A549 (cell line): Measurements from ENCODE around the gene ZNF335. TPM values are rescaled to one million over a fixed set of nuclear protein-coding genes. Genes with fewer than 3 reads are reported as not detected.
A peak's percentile ranks its signal among the peaks of the same experiment; 100 is the strongest.
"Not testable (repeated sequence)": the region's sequence is repeated elsewhere in the genome, so short reads cannot be mapped to it uniquely, and the experiment has no call there.

Experiments used
- ATAC-seq, 2 experiments: fragments of 200-7000 bp in 1 of 2; fragments of >200 bp in 1 of 2; cut with Nextera tagmentation in 1 of 2; cut with Tn5 transposase in 1 of 2; 3 replicates each; pipeline versions ENCODE4 v1.8.0 to v1.9.1; 2018 to 2020; ENCODE audit warnings: mild to moderate bottlenecking in 1 of 2, moderate library complexity in 1 of 2
- CTCF ChIA-PET: fragments of 300-600 bp; sonication (Branson Sonifier 250); formaldehyde crosslinking; extraction: SDS; loops from one replicate; lab custom pipeline; 2021; ENCODE audit warnings: antibody characterized with exemption, inconsistent platforms; lab: Yijun Ruan, JAX
- POLR2A ChIA-PET: fragments of 350-600 bp; formaldehyde crosslinking; extraction: SDS; loops from one replicate; lab custom pipeline; 2021; ENCODE audit warnings: antibody characterized with exemption, inconsistent platforms; lab: Yijun Ruan, JAX
- DNase-seq, 2 experiments: peaks; one replicate each; pipeline versions ENCODE4 v3.0.0 to v3.0.0-alpha.2; 2011 to 2016; ENCODE audit warnings: low read depth in 1 of 2, low spot score in 1 of 2
- FAIRE-seq: peaks from 2 replicates; lab custom pipeline; 2011; peaks lifted over from hg19 to GRCh38; lab: Jason Lieb, UNC
- H3K27ac ChIP-seq, 2 experiments: fragments of >200 bp; sonication (Bioruptor Twin); formaldehyde crosslinking; 3 replicates each; pipeline ENCODE4 v1.5.1; 2016 to 2017
- H3K4me1 ChIP-seq: fragments of >200 bp; sonication (Bioruptor Twin); formaldehyde crosslinking; 3 replicates; pipeline ENCODE4 v1.6.1; 2016
- H3K4me2 ChIP-seq: fragments of >200 bp; sonication (Bioruptor Twin); formaldehyde crosslinking; 3 replicates; pipeline ENCODE4 v1.6.1; 2016
- H3K4me3 ChIP-seq: fragments of >200 bp; sonication (Bioruptor Twin); formaldehyde crosslinking; 3 replicates; pipeline ENCODE4 v1.5.1; 2016
- H3K9me3 ChIP-seq: fragments of >200 bp; sonication (Bioruptor Twin); formaldehyde crosslinking; 3 replicates; pipeline ENCODE4 v1.6.1; 2016
- ATOH8 ChIP-seq: fragments of 250-450 bp; sonication (Bioruptor Pico); IDR thresholded peaks from 2 replicates; pipeline ENCODE4 v1.5.0; 2020; ENCODE audit warnings: low read depth, mild to moderate bottlenecking, moderate library complexity
- BHLHE40 ChIP-seq: IDR thresholded peaks from 2 replicates; pipeline ENCODE4 v1.6.1; 2012; ENCODE audit warnings: low read depth, low read length, inconsistent platforms
- CBX8 ChIP-seq: fragments of 200-600 bp; sonication (generic); IDR thresholded peaks from 2 replicates; pipeline ENCODE4 v1.6.1; 2016
- EHF ChIP-seq: fragments of 250-450 bp; sonication (Bioruptor Pico); IDR thresholded peaks from 2 replicates; pipeline ENCODE4 v1.5.0; 2020; ENCODE audit warnings: mild to moderate bottlenecking
- FOSB ChIP-seq: fragments of 250-450 bp; sonication (Bioruptor Pico); IDR thresholded peaks from 2 replicates; pipeline ENCODE4 v1.5.0; 2020; ENCODE audit warnings: mild to moderate bottlenecking, moderate library complexity
- JUNB ChIP-seq: fragments of >200 bp; sonication (Bioruptor Twin); formaldehyde crosslinking; IDR thresholded peaks from 2 replicates; pipeline ENCODE4 v1.6.1; 2016
- KDM5A ChIP-seq: fragments of 200-600 bp; sonication (generic); IDR thresholded peaks from 2 replicates; pipeline ENCODE4 v1.6.1; 2016; ENCODE audit warnings: antibody characterized with exemption, mild to moderate bottlenecking
- MAFK ChIP-seq: fragments of 450-650 bp; IDR thresholded peaks from 2 replicates; pipeline ENCODE4 v1.6.1; 2014; ENCODE audit not compliant: partially characterized antibody
- NFE2L2 ChIP-seq: fragments of 150-350 bp; conservative IDR thresholded peaks from 2 replicates; pipeline ENCODE4 v1.6.1; 2014; ENCODE audit warnings: low read length
- PBX3 ChIP-seq: IDR thresholded peaks from 2 replicates; pipeline ENCODE4 v1.6.1; 2012
- POLR2AphosphoS2 ChIP-seq: conservative IDR thresholded peaks from 2 replicates; pipeline ENCODE4 v1.6.1; 2012; ENCODE audit warnings: low read length, improper control_type of control experiment, inconsistent platforms
- RARB ChIP-seq: fragments of 250-450 bp; sonication (Bioruptor Pico); IDR thresholded peaks from 2 replicates; pipeline ENCODE4 v1.8.0; 2021; ENCODE audit warnings: mild to moderate bottlenecking, moderate library complexity
- RNF2 ChIP-seq: fragments of 200-600 bp; sonication (generic); IDR thresholded peaks from 2 replicates; pipeline ENCODE4 v1.6.1; 2016; ENCODE audit warnings: low read depth, mild to moderate bottlenecking, antibody characterized with exemption, moderate library complexity, borderline replicate concordance
- SREBF2 ChIP-seq: fragments of 450-650 bp; IDR thresholded peaks from 2 replicates; pipeline ENCODE4 v1.6.1; 2014; ENCODE audit warnings: mild to moderate bottlenecking, moderate library complexity
- TFCP2L1 ChIP-seq: fragments of 250-450 bp; sonication (Bioruptor Pico); IDR thresholded peaks from 2 replicates; pipeline ENCODE4 v1.5.0; 2021; ENCODE audit warnings: mild to moderate bottlenecking
- USF2 ChIP-seq: fragments of 450-650 bp; IDR thresholded peaks from 2 replicates; pipeline ENCODE4 v1.6.1; 2014; ENCODE audit warnings: antibody characterized with exemption
- ZFP36 ChIP-seq: fragments of 450-650 bp; IDR thresholded peaks from 2 replicates; pipeline ENCODE4 v1.6.1; 2014; ENCODE audit warnings: borderline replicate concordance; ENCODE audit not compliant: partially characterized antibody
- ZSCAN20 ChIP-seq: fragments of 250-450 bp; sonication (Bioruptor Pico); IDR thresholded peaks from 2 replicates; pipeline ENCODE4 v1.8.0; 2022; ENCODE audit warnings: mild to moderate bottlenecking, moderate library complexity
- WGBS: methylation state at CpG from one replicate; pipeline ENCODE4 v1.1.6; 2017; ENCODE audit errors: missing lambda C conversion rate; 5-methylcytosine and 5-hydroxymethylcytosine counted together
- polyA plus RNA-seq, 4 experiments: library from polyadenylated mRNA; depleted of rRNA in 3 of 4; stranded (reverse); fragments of >200 nt; fragmentation: RNase III in 1 of 4; extraction: RNeasy Plus Mini Kit Qiagen cat#74134 plus additional on column Dnase treatment in 1 of 4; gene quantifications; 2 replicates in 3 of 4; 3 replicates in 1 of 4; pipeline ENCODE4 v1.2.3, GENCODE V29; 2011 to 2017

Gene ZNF335
- polyA plus RNA-seq, 2 of the 4 experiments (the other 2 are of a cell fraction): 7.3 to 9.3 TPM

DNA sequence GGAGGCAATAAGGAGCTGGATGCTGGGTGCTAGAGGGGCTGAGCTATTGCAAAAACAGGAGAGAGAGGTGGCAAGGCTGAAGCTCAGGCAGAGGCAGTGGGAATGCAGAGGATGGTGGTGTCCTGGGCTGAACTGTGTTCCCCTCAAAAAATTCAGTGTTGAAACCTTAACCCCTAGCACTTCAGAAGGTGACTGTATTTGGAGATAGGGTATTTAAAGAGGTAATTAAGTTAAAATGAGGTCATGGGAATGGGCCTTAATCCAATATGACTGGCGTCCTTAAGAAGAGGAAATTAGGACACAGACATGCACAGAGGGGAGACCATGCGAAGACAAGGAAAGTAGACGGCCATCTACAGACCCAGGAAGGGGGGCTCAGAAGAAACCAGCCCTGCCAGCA lies 25.2 kb upstream of the ZNF335 start:
- Histone ChIP-seq H3K4me1 (peaks cover 27% of the 10 kb centered on the region), H3K9me3 (no peaks in the 10 kb centered on the region), H3K4me2 (no peak overlapping the region), H3K27ac (no peak overlapping the region), H3K4me3 (no peak overlapping the region)
- CTCF ChIA-PET: interaction anchor here (1.1 to 22.4 kb wide), 3 partner anchors 1 to 26 kb away, joined by 5 to 450 read pairs (median 450); partner anchors contain the start of gene MMP9
- TF ChIP-seq ZSCAN20 (CRISPR knock-in tag) (no peak), PBX3 (no peak), BHLHE40 (no peak), FOSB (no peak), RNF2 (no peak), CBX8 (no peak), JUNB (no peak), USF2 (no peak), KDM5A (no peak), ZFP36 (no peak), SREBF2 (no peak), MAFK (no peak), ATOH8 (CRISPR knock-in tag) (no peak), POLR2AphosphoS2 (no peak), RARB (no peak), EHF (no peak), NFE2L2 (no peak)
- no peak for DNase-seq
- POLR2A ChIA-PET: no interaction called here
- 38% methylated on average over 3 of the region's 3 CpGs for WGBS
- ATAC-seq: no peak
- FAIRE-seq: no peak

- peak in 1 of 2 experiments; percentile 14; a peak in 2 of 6 replicates for ATAC-seq
- POLR2A ChIA-PET, FAIRE-seq, H3K9me3 ChIP-seq, H3K4me3 ChIP-seq: not testable (repeated sequence)
- WGBS: 48% methylated on average over 6 of the region's 6 CpGs
- Histone ChIP-seq H3K4me2 (peak overlapping the region; percentile 49), H3K4me1 (peaks cover 27% of the 10 kb centered on the region), H3K27ac (peak overlapping the region in 1 of 2 experiments; percentile 57; a peak in 3 of 6 replicates)
- DNase-seq: peak in 1 of 2 experiments; percentile 50
- CTCF ChIA-PET: interaction anchor here (0.6 to 22.4 kb wide), 5 partner anchors 0 to 216 kb away, joined by 3 to 450 read pairs (median 6); partner anchors contain the start of gene MMP9
Observed at GRCh38 chr20:45995495-45996097, 23.6 kb upstream of the ZNF335 start.

- H3K27ac ChIP-seq: peak overlapping the region in 1 of 2 experiments; percentile 57; a peak in 3 of 6 replicates
- DNase-seq (no peak), FAIRE-seq (no peak), ATAC-seq (no peak)
- WGBS: 79% methylated on average over 9 of the region's 9 CpGs
- TF ChIP-seq TFCP2L1 (CRISPR knock-in tag): no peak
- peak; percentile 2 for TF ChIP-seq MAFK
- POLR2A ChIA-PET: no interaction called here
- H3K4me1 ChIP-seq: peaks cover 27% of the 10 kb centered on the region
- CTCF ChIA-PET: interaction anchor here (0.6 to 22.4 kb wide), 4 partner anchors 11 to 216 kb away, joined by 3 to 450 read pairs (median 4); partner anchors contain the start of gene MMP9
- H3K4me3 ChIP-seq: no peak overlapping the region
- H3K9me3 ChIP-seq: no peaks in the 10 kb centered on the region
- peak overlapping the region; percentile 49 for H3K4me2 ChIP-seq
Observed at GRCh38 chr20:45994761-45995493, 22.9 kb upstream of the ZNF335 start.
